Psoas muscle (tissue), 8 donors: Measurements from ENCODE around the gene ATP6V0A4. TPM values are rescaled to one million over a fixed set of nuclear protein-coding genes. Genes with fewer than 3 reads are reported as not detected.
"Not testable (repeated sequence)": the region's sequence is repeated elsewhere in the genome, so short reads cannot be mapped to it uniquely, and the experiment has no call there.

Experiments used
- ATAC-seq, 4 donors: fragments of 200-7000 bp; cut with Tn5 transposase; one replicate each; pipeline ENCODE4 v1.9.1; 2020; ENCODE audit warnings: moderate library complexity in 3 of 4, mild to moderate bottlenecking in 2 of 4
- DNase-seq, 2 donors: peaks; one replicate each; pipeline ENCODE4 v3.0.0-alpha.2; 2020
- H3K27ac ChIP-seq: fragments of 200-600 bp; one replicate; pipeline ENCODE4 v1.8.0; 2022
- H3K27me3 ChIP-seq, 3 donors: fragments of 200-600 bp in 1 of 3; one replicate each; pipeline versions ENCODE4 v1.6.1 to v1.8.0; 2013 to 2022; ENCODE audit warnings: low read length in 2 of 3, mild to moderate bottlenecking in 2 of 3, moderate library complexity in 1 of 3; ENCODE audit not compliant: insufficient read depth in 3 of 3
- H3K36me3 ChIP-seq, 2 donors: fragments of 200-600 bp in 1 of 2; one replicate each; pipeline versions ENCODE4 v1.6.1 to v1.8.0; 2013 to 2022; ENCODE audit warnings: low read depth in 1 of 2, mild to moderate bottlenecking in 1 of 2, moderate library complexity in 1 of 2; ENCODE audit not compliant: insufficient read depth in 1 of 2
- H3K4me1 ChIP-seq: fragments of 200-600 bp; one replicate; pipeline ENCODE4 v1.8.0; 2022
- H3K4me3 ChIP-seq: fragments of 200-600 bp; one replicate; pipeline ENCODE4 v1.8.0; 2022; ENCODE audit warnings: mild to moderate bottlenecking
- H3K9me3 ChIP-seq: fragments of 200-600 bp; one replicate; pipeline ENCODE4 v1.8.0; 2022
- CTCF ChIP-seq: fragments of 200-600 bp; IDR thresholded peaks from one replicate; pipeline ENCODE4 v1.8.0; 2022; ENCODE audit warnings: antibody characterized with exemption
- WGBS, 3 donors: extraction: QIAGEN DNeasy Blood & Tissue Kit; methylation state at CpG; one replicate each; pipeline versions ENCODE4 v1.1.6 to v1.1.7; 2013; 5-methylcytosine and 5-hydroxymethylcytosine counted together
- intact Hi-C, 2 donors: fragments of 100-400 bp; cut with DNase I; formaldehyde crosslinking; loops; one replicate each; pipeline versions ENCODE4 v1.11.0 to v1.14.2; 2022
- polyA plus RNA-seq, 3 donors: library from polyadenylated mRNA; stranded (reverse); fragments of 200-250 nt; gene quantifications; one replicate each; pipeline ENCODE4 v1.2.3, GENCODE V29; 2013
- total RNA-seq, 4 donors: library from RNA; stranded (reverse); fragmentation: NEBNext Ultra II Directional in 2 of 4; extraction: Animal tissue kit (Norgen Biotek cat#: 25700) in 2 of 4; gene quantifications; one replicate each; pipeline versions ENCODE4 v1.2.1 to v1.2.4, GENCODE V29; 2021 to 2023
- donor health status: healthy with polysubstance abuse.
- donor health status: DM: no; HTN: no; CAD: no; lungs with moderate emphysema.
- donor health status: Bipolar disorder and iron deficiency.
- donor health status: healthy.
- donor health status: DM: yes; HTN: yes; CAD: no.
- donor health status: DM: no; HTN: no; CAD: no.
- donor health status: DM: no; HTN: no; CAD: no.
- donor health status: DM: yes; HTN: yes; CAD: no.

Gene ATP6V0A4
- total and polyA plus RNA-seq, 7 donors, result 0.44 TPM; not detected in 6

GRCh38 chr7:138695106-138695505 lies 102.9 kb downstream of the ATP6V0A4 start:
- Histone ChIP-seq H3K27ac (no peak overlapping the region), H3K9me3 (no peaks in the 10 kb centered on the region), H3K36me3 (no peaks in the 10 kb centered on the region), H3K27me3 (no peaks in the 10 kb centered on the region), H3K4me1 (no peaks in the 10 kb centered on the region), H3K4me3 (no peak overlapping the region)
- ATAC-seq (no peak), DNase-seq (no peak)
- TF ChIP-seq CTCF, result no peak
- WGBS, 3 donors, result 92 to 94% (median 93%) methylated on average over 4 of the region's 4 CpGs
- intact Hi-C loops, result no loop called here

GRCh38 chr7:138691178-138691577 lies 106.8 kb downstream of the ATP6V0A4 start:
- Histone ChIP-seq H3K4me1 (no peaks in the 10 kb centered on the region), H3K4me3 (no peak overlapping the region), H3K9me3 (no peaks in the 10 kb centered on the region), H3K27me3 (no peaks in the 10 kb centered on the region), H3K36me3 (no peaks in the 10 kb centered on the region), H3K27ac (no peak overlapping the region)
- WGBS, 3 donors, result 73 to 80% (median 79%) methylated on average over 5 of the region's 5 CpGs
- TF ChIP-seq CTCF, result no peak
- intact Hi-C loops, result no loop called here
- ATAC-seq, result no peak
- DNase-seq, result no peak

DNA sequence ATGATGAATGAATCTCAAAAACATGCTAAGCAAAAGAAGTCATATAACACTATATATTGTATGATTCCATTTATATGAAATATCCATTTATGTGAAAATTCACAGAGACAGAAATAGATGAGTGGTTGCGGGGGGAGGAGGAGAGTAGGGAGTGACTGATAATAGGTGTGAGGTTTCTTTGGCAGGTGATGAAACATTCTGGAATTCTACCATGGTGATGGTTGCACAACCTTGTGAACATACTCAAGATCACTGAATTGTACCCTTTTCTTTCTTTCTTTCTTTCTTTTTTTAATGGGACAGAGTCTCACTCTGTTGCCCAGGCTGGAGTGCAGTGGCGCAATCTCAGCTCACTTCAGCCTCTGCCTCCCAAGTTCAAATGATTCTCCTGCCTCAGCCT lies 107.5 kb downstream of the ATP6V0A4 start:
- Histone ChIP-seq H3K4me3 (no peak overlapping the region), H3K27ac (no peak overlapping the region), H3K4me1 (no peaks in the 10 kb centered on the region), H3K9me3 (no peaks in the 10 kb centered on the region), H3K36me3 (no peaks in the 10 kb centered on the region), H3K27me3 (no peaks in the 10 kb centered on the region)
- no peak for TF ChIP-seq CTCF
- intact Hi-C loops, result no loop called here
- DNase-seq, result no peak
- WGBS, 3 donors, result 94 to 100% (median 97%) methylated on average over 2 of the region's 2 CpGs
- ATAC-seq, result no peak

DNA sequence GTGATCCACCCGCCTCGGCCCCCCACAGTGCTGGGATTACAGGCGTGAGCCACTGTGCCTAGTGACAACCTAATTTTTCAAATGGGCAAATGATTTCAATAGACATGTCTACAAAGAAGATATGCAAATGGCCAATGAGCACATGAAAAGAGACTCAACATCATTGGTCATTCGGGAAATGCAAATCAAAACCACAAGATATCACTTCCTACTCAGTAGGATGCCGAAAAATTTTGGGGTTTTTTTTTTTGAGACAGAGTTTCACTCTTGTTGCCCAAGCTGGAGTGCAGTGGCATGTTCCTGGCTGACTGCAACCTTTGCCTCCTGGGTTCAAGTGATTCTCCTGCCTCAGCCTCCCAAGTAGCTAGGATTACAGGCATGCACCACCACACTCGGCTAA lies 110.0 kb downstream of the ATP6V0A4 start:
- H3K27me3 ChIP-seq, H3K27ac ChIP-seq, H3K9me3 ChIP-seq, H3K36me3 ChIP-seq, DNase-seq, intact Hi-C loops, H3K4me3 ChIP-seq, H3K4me1 ChIP-seq, ATAC-seq: not testable (repeated sequence)
- WGBS, 3 donors, result 82 to 87% (median 82%) methylated on average over 6 of the region's 6 CpGs

- Histone ChIP-seq H3K27me3 (no peaks in the 10 kb centered on the region), H3K27ac (no peak overlapping the region), H3K36me3 (no peaks in the 10 kb centered on the region), H3K9me3 (no peaks in the 10 kb centered on the region), H3K4me1 (no peaks in the 10 kb centered on the region), H3K4me3 (no peak overlapping the region)
- TF ChIP-seq CTCF, result no peak
- DNase-seq (no peak), ATAC-seq (no peak)
- WGBS, 3 donors, result 80 to 85% (median 81%) methylated on average over 3 of the region's 3 CpGs
- intact Hi-C loops, result no loop called here
Observed at GRCh38 chr7:138684340-138684739, 113.7 kb downstream of the ATP6V0A4 start.
